Suprapubic skin (tissue), 4 donors: Measurements from ENCODE around the gene ATXN1. TPM values are rescaled to one million over a fixed set of nuclear protein-coding genes. Genes with fewer than 3 reads are reported as not detected.

ENCODE experiments used
- DNase-seq, 2 donors: peaks; one replicate each; pipeline ENCODE4 v3.0.0-alpha.2; 2019; ENCODE audit warnings: low spot score in 2 of 2
- H3K27ac ChIP-seq: fragments of 200-600 bp; sonication (generic); one replicate; pipeline ENCODE4 v1.5.1; 2019
- H3K27me3 ChIP-seq: fragments of 200-600 bp; sonication (generic); one replicate; pipeline ENCODE4 v1.5.1; 2019
- H3K36me3 ChIP-seq: fragments of 200-600 bp; sonication (generic); one replicate; pipeline ENCODE4 v1.5.1; 2019
- H3K4me1 ChIP-seq: fragments of 200-600 bp; sonication (generic); one replicate; pipeline ENCODE4 v1.5.1; 2019
- H3K4me3 ChIP-seq: fragments of 200-600 bp; sonication (generic); one replicate; pipeline ENCODE4 v1.5.1; 2019; ENCODE audit warnings: mild to moderate bottlenecking
- H3K9me3 ChIP-seq: fragments of 200-600 bp; sonication (generic); one replicate; pipeline ENCODE4 v1.5.1; 2019
- EP300 ChIP-seq: sonication (generic); formaldehyde crosslinking; IDR thresholded peaks from one replicate; pipeline ENCODE4 v1.6.1; 2017; ENCODE audit warnings: antibody characterized with exemption
- POLR2A ChIP-seq, 2 donors: fragments of 450-650 bp; IDR thresholded peaks; one replicate each; pipeline ENCODE4 v1.6.1; 2017; ENCODE audit warnings: antibody characterized with exemption in 2 of 2, mild to moderate bottlenecking in 2 of 2, moderate library complexity in 2 of 2
- POLR2AphosphoS5 ChIP-seq, 3 donors: sonication (generic); formaldehyde crosslinking; IDR thresholded peaks; one replicate each; pipeline ENCODE4 v1.6.1; 2017; ENCODE audit warnings: antibody characterized with exemption in 3 of 3
- WGBS: methylation state at CpG from one replicate; pipeline ENCODE4 v1.1.5; 2018; 5-methylcytosine and 5-hydroxymethylcytosine counted together
- total RNA-seq, 4 donors: library from RNA; depleted of rRNA; stranded (reverse); fragments of >200 nt; gene quantifications; one replicate each; pipeline ENCODE4 v1.1.0, GENCODE V29; 2016
- TF ChIP-seq, protein P1 (sequence below), 2 donors: fragments of 200-600 bp in 1 of 2; fragments of 450-650 bp in 1 of 2; sonication (generic) in 1 of 2; IDR thresholded peaks; one replicate each; pipeline ENCODE4 v1.5.1; 2016 to 2019; ENCODE audit warnings: antibody characterized with exemption in 2 of 2, mild to moderate bottlenecking in 1 of 2, moderate library complexity in 1 of 2

ATXN1 gene
- total RNA-seq, 4 donors from 2014 or later, result 32.8 to 95.4 (median 42.4) TPM

DNA sequence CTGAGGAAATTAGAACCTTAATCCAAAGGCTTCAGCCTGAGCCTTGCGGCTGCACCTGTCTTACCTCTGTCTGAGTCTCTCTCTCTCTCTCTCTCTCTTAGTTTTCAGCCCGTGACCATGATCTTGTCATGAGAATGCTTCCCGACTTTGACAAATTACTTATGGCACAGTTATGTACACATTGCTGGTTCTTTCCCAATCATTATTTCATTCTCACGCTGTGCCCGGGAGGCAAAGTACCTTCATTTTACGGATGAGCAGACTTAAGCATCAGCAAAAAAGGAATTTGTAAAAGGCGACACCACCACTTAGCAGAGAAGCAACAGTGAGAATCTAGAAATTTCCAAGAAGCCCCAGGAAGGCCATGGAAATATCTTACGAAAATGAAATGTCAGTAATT lies 468.3 kb downstream of the ATXN1 start:
- Histone ChIP-seq H3K9me3 (no peaks in the 10 kb centered on the region), H3K4me1 (no peaks in the 10 kb centered on the region), H3K4me3 (no peak overlapping the region), H3K27ac (no peak overlapping the region), H3K27me3 (no peaks in the 10 kb centered on the region), H3K36me3 (no peaks in the 10 kb centered on the region)
- DNase-seq, result no peak
- WGBS, result 59% methylated on average over 8 of the region's 8 CpGs
- TF ChIP-seq, protein P1, sequence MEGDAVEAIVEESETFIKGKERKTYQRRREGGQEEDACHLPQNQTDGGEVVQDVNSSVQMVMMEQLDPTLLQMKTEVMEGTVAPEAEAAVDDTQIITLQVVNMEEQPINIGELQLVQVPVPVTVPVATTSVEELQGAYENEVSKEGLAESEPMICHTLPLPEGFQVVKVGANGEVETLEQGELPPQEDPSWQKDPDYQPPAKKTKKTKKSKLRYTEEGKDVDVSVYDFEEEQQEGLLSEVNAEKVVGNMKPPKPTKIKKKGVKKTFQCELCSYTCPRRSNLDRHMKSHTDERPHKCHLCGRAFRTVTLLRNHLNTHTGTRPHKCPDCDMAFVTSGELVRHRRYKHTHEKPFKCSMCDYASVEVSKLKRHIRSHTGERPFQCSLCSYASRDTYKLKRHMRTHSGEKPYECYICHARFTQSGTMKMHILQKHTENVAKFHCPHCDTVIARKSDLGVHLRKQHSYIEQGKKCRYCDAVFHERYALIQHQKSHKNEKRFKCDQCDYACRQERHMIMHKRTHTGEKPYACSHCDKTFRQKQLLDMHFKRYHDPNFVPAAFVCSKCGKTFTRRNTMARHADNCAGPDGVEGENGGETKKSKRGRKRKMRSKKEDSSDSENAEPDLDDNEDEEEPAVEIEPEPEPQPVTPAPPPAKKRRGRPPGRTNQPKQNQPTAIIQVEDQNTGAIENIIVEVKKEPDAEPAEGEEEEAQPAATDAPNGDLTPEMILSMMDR (IDR thresholded peaks at IDR 0.05), result no peak
- TF ChIP-seq EP300 (no peak), POLR2A (IDR thresholded peaks at IDR 0.05) (no peak), POLR2AphosphoS5 (IDR thresholded peaks at IDR 0.05) (no peak)

DNA sequence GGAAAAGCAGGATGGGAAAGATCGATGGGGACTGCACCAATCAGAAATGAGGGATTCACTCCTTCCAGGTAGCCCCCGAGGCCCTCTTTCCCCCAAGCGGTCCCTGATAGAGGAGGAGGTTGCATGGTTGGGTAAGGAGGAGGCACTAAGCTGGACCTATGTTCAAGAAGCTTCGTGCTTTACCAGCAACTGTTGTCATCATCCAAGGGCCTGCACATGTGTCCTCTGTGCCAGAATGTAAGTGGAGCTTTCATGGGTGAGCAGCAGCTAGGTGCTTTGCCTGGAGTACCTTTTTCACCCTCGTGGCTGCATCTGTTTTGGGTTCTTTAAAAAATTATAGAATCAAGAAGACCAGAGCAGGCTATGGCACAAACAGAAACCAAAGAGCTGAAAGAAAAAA lies 468.8 kb downstream of the ATXN1 start:
- no peak overlapping the region for H3K4me3 ChIP-seq
- H3K27ac ChIP-seq, result no peak overlapping the region
- TF ChIP-seq POLR2AphosphoS5 (IDR thresholded peaks at IDR 0.05), result no peak
- no peaks in the 10 kb centered on the region for H3K9me3 ChIP-seq
- no peaks in the 10 kb centered on the region for H3K4me1 ChIP-seq
- no peaks in the 10 kb centered on the region for H3K27me3 ChIP-seq
- no peaks in the 10 kb centered on the region for H3K36me3 ChIP-seq
- WGBS, result 84% methylated on average over 5 of the region's 5 CpGs
- no peak for DNase-seq

DNA sequence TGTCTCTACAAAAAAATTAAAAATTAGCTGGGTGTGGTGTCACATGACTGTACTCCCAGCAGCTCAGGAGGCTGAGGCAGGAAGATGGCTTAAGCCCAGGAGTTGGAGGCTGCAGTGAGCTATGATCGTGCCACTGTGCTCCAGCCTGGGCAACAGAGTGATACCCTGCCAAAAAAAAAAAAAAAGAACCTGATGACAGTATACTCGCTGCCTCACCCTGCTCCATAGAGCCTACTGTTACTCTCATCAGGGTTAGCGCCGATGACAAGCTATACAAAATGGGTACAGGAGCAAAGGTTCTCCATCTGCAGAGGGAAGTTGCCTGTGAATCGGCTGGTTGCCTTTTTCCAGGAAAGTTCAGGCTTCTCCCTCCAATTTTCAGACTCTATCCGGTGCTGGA lies 469.5 kb downstream of the ATXN1 start:
- Histone ChIP-seq H3K27ac (no peak overlapping the region), H3K4me1 (no peaks in the 10 kb centered on the region), H3K27me3 (no peaks in the 10 kb centered on the region), H3K4me3 (no peak overlapping the region), H3K9me3 (no peaks in the 10 kb centered on the region), H3K36me3 (no peaks in the 10 kb centered on the region)
- WGBS, result 74% methylated on average over 6 of the region's 6 CpGs
- TF ChIP-seq, protein P1 (IDR thresholded peaks at IDR 0.05), result no peak
- TF ChIP-seq POLR2AphosphoS5 (IDR thresholded peaks at IDR 0.05) (no peak), EP300 (no peak), POLR2A (IDR thresholded peaks at IDR 0.05) (no peak)
- no peak for DNase-seq

DNA sequence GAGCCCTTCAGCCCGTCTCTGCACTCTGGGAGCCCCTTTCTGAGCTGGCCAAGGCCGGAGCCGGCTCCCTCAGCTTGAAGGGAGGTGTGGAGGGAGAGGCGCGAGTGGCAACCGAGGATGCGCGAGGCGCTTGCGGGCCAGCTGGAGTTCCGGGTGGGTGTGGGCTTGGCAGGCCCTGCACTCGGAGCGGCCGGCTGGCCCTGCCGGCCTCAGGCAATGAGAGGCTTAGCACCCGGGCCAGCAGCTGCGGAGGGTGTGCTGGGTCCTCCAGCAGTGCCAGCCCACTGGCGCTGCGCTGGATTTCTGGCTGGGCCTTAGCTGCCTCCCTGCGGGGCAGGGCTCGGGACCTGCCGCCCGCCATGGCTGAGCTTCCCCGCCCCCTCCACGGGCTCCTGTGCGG lies 473.1 kb downstream of the ATXN1 start:
- H3K27me3 ChIP-seq, result no peaks in the 10 kb centered on the region
- TF ChIP-seq EP300, result no peak
- TF ChIP-seq POLR2AphosphoS5 (IDR thresholded peaks at IDR 0.05), result no peak
- no peak for TF ChIP-seq POLR2A (IDR thresholded peaks at IDR 0.05)
- TF ChIP-seq, protein P1 (IDR thresholded peaks at IDR 0.05), result no peak
- 97% methylated on average over 25 of the region's 26 CpGs for WGBS

DNA sequence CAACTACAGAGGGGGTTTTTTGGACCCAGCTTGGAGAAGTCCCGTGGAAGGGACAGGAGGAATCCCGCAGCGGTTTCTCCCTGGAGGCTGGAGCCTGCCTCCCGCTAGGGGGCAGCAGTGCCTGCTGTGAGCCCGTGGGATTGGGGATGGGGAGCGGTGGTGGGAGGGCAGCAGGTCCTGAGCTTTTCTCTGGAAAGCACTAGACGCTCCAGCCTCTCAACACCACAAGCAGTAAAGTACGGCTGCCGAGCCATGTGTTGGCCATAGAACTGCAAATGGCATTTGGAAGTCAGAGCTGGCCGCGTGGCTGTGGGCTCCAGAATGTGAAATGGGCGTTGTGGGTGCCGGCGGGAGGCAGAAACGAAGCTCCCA lies 475.1 kb downstream of the ATXN1 start:
- WGBS, result 45% methylated on average over 15 of the region's 15 CpGs

More for the DNA sequence above, 473.1 kb downstream of the ATXN1 start:
- H3K9me3 ChIP-seq, result no peaks in the 10 kb centered on the region
- no peaks in the 10 kb centered on the region for H3K4me1 ChIP-seq
- no peak overlapping the region for H3K27ac ChIP-seq
- no peaks in the 10 kb centered on the region for H3K36me3 ChIP-seq
- DNase-seq, result no peak
- no peak overlapping the region for H3K4me3 ChIP-seq

More for the DNA sequence above, 475.1 kb downstream of the ATXN1 start:
- Histone ChIP-seq H3K27me3 (no peaks in the 10 kb centered on the region), H3K4me3 (no peak overlapping the region), H3K4me1 (no peaks in the 10 kb centered on the region), H3K27ac (no peak overlapping the region), H3K9me3 (no peaks in the 10 kb centered on the region), H3K36me3 (no peaks in the 10 kb centered on the region)
- TF ChIP-seq, protein P1 (IDR thresholded peaks at IDR 0.05), result peak; percentile 16 to 72
- TF ChIP-seq POLR2A (IDR thresholded peaks at IDR 0.05), result no peak
- TF ChIP-seq POLR2AphosphoS5 (IDR thresholded peaks at IDR 0.05), result no peak
- no peak for TF ChIP-seq EP300
- no peak for DNase-seq
